HG02642 (cell line): ENCODE data around the gene GOLGA2.
A peak's percentile ranks its signal among the peaks of the same experiment; 100 is the strongest.

Experiments
- ATAC-seq: cut with Tn5 transposase; IDR thresholded peaks from one replicate; pipeline ENCODE4 v1.9.1; 2021; ENCODE audit warnings: mild to moderate bottlenecking; ENCODE audit not compliant: unreplicated experiment, poor library complexity

The GOLGA2 gene, protein sequence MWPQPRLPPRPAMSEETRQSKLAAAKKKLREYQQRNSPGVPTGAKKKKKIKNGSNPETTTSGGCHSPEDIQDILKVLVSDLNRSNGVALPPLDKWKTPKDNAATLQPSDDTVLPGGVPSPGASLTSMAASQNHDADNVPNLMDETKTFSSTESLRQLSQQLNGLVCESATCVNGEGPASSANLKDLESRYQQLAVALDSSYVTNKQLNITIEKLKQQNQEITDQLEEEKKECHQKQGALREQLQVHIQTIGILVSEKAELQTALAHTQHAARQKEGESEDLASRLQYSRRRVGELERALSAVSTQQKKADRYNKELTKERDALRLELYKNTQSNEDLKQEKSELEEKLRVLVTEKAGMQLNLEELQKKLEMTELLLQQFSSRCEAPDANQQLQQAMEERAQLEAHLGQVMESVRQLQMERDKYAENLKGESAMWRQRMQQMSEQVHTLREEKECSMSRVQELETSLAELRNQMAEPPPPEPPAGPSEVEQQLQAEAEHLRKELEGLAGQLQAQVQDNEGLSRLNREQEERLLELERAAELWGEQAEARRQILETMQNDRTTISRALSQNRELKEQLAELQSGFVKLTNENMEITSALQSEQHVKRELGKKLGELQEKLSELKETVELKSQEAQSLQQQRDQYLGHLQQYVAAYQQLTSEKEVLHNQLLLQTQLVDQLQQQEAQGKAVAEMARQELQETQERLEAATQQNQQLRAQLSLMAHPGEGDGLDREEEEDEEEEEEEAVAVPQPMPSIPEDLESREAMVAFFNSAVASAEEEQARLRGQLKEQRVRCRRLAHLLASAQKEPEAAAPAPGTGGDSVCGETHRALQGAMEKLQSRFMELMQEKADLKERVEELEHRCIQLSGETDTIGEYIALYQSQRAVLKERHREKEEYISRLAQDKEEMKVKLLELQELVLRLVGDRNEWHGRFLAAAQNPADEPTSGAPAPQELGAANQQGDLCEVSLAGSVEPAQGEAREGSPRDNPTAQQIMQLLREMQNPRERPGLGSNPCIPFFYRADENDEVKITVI

GRCh38 chr9:128275198-128276007, at the start of gene GOLGA2:
GOLGA2 (minus strand) TSS chr9:128276007; CDS start chr9:128275976, 31 bp downstream.
- ATAC-seq = peak; percentile 56

- no peak for ATAC-seq
These were observed 48.6 kb upstream of the GOLGA2 start for GRCh38 chr9:128324401-128324800.

DNA sequence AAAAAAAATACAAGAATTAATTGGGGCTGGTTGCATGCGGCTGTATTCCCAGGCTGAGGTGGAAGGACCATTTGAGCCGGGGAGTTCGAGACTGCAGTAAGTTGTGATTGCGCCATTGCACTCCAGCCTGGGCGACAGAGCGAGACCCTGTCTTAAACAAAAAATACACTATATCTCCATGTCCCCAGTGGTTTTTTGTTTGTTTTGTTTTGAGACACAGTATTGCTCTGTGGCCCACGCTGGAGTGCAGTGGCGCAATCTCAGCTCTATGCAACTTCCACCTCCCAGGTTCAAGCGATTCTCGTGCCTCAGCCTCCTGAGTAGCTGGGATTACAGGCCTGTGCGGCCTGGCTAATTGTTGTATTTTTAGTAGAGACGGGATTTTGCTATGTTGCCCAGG, 48.0 kb upstream of the GOLGA2 start:
- ATAC-seq = no peak

- ATAC-seq = no peak
These were observed 47.5 kb upstream of the GOLGA2 start for GRCh38 chr9:128323212-128323730.

DNA sequence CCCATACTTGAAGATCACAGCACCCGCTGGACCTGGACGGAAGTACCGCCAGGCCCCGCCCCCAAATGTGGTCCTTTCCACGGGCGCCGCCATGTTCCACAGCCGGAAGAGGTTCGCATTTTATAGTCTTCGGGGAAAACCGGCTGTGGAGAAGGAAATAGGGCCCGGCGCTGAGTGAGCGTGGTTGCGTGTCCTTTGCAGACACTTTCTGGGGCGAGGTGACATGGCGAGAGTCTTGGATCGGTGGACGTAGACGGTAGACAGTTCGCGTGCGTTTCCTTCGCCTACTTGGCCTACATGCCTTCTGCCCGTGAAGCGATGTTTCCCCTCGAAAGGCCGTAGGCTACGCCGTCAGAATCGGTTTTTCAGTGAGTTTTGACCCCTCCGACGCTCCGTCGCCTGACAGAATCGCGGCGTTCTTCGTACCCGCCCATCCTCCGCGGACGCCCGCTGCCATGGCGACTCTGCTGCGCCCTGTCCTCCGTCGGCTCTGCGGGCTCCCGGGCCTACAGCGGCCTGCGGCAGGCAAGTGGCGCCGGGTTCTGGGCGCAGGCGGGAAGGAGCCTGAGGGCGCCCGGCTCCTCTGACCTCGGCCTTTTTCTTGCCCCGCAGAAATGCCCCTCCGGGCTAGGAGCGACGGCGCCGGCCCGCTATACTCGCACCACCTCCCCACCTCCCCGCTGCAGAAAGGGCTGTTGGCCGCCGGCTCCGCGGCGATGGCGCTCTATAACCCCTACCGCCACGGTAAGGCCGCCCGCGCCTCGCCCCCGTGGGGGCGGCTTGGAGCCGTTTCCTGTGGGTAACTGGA, 46.8 kb upstream of the GOLGA2 start, which contains the start of the genes COQ4 and TRUB2:
Gene COQ4 (plus strand): TSS at position 436 of the 808 bp plus-strand sequence. CDS start 20 bp downstream, at position 456.
Gene TRUB2 (minus strand): TSS at position 44 of the 808 bp plus-strand sequence. CDS start 39 bp downstream, at position 5.
- peak; percentile 81 for ATAC-seq

GRCh38 chr9:128321879-128322403, 46.1 kb upstream of the GOLGA2 start:
- ATAC-seq = peak; percentile 13

GRCh38 chr9:128321343-128321742, 45.5 kb upstream of the GOLGA2 start:
- no peak for ATAC-seq

DNA sequence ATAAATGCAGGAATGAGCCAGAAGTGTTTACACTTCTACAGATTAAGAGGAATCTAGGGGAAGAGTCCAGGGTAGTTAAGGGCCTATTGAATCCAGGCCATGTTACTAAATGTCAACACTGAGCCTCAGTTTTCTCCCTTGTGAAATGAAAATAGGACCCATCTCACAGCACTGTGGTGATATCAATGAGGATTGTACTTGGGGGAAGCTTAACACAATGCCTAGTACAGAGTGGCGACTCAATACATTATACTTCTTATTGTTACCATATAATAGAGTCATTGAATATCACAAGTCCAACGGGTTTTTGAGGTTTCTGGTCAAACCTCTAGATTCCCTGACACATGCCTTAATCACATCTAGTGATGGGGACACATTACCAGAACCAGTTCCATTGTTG, 41.8 kb upstream of the GOLGA2 start:
- ATAC-seq = no peak

DNA sequence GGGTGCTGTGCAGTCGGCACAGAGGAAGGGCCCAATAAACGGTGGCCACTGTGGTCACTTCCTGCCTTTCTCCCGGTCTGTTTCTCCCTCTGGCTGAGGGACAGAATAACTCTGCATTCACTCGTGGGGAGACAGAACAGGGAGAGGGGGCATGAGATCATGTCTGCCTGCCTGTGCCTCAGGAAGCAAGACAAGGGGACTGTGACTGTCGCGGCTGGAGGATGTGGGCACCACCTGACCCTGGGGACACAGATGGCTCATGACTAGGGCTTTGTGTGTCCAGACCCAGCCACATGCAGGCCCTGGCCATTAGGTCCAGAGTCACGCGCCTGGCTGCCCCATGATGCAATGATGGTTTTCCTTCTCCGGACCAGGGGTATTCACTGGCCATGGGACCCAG, 40.6 kb upstream of the GOLGA2 start:
- ATAC-seq = no peak

DNA sequence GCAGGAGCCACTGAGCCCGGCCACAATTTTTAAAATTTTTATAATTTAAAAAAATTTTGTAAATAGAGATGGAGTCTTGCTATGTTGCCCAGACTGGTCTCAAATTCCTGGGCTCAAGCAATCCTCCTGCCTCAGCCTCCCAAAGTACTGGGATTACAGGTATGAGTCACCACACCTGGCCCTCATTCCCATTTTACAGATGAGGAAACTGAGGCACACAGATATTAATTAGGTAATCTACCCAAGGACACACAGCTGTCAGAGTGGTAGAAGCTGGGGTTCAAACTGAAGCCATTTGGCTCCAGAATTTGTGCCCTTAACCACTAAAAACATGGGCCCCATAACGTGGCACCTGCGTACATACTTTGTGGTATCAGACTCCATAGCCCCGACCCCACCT, 38.9 kb upstream of the GOLGA2 start:
- ATAC-seq = no peak

GRCh38 chr9:128310461-128310860, 34.7 kb upstream of the GOLGA2 start:
- no peak for ATAC-seq

GRCh38 chr9:128309551-128309950, 33.7 kb upstream of the GOLGA2 start:
- no peak for ATAC-seq

DNA sequence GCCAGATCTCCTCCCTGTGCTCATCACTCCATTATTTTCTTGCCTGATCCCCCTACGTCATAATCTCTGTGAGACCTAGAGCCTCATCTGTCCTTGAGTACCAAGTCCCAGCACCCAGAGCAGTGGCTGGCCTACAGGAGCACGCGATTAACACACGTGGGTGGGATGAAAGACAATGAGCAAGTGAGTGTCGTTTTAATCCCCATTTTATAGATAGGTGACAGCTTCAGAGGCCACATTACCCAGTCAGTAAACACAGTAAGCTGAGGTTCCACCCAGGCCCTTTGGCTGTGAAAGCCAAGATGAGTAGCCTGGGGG, 29.1 kb upstream of the GOLGA2 start:
- ATAC-seq = no peak

- no peak for ATAC-seq
These were observed 28.5 kb upstream of the GOLGA2 start for GRCh38 chr9:128304136-128304970.

- ATAC-seq = no peak
These were observed 23.0 kb upstream of the GOLGA2 start for GRCh38 chr9:128298535-128299482.

DNA sequence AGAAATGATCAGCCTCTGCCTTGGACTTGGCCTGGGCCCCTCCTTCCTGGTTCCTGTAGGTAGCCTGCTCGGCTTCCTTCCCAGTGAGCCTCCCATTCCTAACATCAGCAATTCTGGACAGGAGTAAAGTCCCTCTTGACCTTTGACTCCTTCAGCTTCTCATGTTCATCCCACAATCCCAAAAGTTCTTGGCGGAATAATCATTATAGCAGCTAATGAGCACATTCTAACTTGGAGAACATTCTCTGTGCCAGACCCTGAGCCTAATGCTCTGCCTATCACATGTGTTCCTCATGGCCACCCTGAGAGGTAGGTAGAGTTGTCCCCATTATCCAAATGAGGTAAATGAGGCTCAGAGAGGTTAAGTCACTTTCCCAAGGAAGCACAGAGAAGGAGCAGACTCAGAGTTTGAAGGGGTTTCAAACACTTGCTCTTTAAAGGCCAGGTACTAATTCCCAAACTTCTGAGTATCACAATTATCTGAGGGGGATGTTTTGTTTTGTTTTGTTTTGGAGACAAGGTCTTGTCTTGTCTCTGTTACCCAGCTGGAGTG, 21.5 kb upstream of the GOLGA2 start:
- ATAC-seq = no peak
